ENCODE results near the gene ADAM12.

DNA sequence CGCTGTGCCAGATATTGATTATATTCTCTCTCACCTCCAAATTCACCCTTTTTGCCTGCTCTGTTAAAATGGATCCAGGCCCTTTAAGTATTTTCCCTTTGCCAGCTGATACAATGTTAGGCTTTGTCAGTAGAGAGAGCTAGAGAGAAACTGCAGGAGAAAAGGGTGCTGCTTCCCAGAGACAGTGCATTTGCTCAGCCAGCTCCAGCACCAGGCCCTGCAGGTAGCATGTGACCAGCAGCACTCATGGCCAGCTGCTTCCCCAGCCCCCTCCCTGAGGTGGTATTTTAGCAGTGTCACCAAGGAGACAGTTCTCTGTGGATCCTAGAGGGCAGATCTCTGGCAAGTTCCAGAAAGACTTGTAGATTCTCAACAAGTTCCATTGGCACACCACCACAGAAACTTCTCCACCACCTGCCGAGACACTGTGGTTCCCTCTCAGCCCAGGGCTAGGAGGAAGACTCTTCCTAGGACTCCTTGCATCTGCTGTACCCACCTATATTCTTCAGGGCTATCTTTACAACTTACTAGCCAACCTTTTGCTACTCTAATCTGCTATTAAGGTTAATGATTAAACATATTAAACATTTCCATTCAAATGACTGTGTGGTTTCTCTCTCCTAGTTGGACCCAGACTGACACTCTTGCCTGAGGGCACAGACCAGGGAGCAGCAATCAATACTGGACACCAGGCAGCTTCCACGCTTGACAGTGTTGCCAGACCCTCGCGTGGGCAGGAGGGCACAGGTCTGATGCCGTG is 35.6 kb upstream of the ADAM12 start:
- TF ChIP-seq, protein P1, sequence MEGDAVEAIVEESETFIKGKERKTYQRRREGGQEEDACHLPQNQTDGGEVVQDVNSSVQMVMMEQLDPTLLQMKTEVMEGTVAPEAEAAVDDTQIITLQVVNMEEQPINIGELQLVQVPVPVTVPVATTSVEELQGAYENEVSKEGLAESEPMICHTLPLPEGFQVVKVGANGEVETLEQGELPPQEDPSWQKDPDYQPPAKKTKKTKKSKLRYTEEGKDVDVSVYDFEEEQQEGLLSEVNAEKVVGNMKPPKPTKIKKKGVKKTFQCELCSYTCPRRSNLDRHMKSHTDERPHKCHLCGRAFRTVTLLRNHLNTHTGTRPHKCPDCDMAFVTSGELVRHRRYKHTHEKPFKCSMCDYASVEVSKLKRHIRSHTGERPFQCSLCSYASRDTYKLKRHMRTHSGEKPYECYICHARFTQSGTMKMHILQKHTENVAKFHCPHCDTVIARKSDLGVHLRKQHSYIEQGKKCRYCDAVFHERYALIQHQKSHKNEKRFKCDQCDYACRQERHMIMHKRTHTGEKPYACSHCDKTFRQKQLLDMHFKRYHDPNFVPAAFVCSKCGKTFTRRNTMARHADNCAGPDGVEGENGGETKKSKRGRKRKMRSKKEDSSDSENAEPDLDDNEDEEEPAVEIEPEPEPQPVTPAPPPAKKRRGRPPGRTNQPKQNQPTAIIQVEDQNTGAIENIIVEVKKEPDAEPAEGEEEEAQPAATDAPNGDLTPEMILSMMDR (IDR thresholded peaks at IDR 0.05), result no peak
- TF ChIP-seq EP300 (IDR thresholded peaks at IDR 0.05), result no peak

Measured in suprapubic skin (tissue), 3 donors.